ENCODE data around the gene NEDD4L.

DNA sequence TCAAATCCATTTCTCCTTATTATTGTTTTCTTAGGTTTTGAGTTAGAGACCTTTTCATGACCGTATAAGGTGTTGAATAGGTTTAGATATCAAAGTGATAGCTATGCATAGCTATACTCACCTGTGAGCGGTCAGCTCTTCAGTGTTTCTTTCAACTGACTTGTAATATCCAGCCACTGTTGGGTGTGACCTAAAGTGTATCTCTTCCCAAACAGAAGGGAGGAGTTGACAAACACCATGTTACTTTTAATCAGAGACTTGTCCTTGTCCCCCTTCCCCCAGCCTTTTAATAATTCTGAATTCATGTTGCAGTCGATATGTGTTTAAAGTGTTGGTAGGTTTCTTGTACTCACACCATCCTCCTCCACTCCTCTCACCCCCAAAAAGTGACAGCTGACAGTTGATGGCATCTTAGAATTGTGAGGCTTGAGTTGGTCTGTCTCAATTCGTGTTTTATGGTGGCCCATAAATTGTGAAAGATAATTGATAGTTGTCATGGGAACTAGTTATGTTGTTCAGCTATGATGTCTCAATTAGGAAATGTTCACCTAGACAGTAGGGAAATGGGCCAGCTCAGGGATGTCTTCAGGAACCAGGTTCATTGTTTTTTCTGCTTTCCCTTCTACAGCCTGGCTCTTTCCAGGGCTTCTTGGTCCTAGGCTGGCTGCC is 12.0 kb downstream of the NEDD4L start:
- TF ChIP-seq, protein P1, sequence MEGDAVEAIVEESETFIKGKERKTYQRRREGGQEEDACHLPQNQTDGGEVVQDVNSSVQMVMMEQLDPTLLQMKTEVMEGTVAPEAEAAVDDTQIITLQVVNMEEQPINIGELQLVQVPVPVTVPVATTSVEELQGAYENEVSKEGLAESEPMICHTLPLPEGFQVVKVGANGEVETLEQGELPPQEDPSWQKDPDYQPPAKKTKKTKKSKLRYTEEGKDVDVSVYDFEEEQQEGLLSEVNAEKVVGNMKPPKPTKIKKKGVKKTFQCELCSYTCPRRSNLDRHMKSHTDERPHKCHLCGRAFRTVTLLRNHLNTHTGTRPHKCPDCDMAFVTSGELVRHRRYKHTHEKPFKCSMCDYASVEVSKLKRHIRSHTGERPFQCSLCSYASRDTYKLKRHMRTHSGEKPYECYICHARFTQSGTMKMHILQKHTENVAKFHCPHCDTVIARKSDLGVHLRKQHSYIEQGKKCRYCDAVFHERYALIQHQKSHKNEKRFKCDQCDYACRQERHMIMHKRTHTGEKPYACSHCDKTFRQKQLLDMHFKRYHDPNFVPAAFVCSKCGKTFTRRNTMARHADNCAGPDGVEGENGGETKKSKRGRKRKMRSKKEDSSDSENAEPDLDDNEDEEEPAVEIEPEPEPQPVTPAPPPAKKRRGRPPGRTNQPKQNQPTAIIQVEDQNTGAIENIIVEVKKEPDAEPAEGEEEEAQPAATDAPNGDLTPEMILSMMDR (IDR thresholded peaks at IDR 0.05) = no peak
- TF ChIP-seq POLR2A (IDR thresholded peaks at IDR 0.05; ENCODE audit: low read depth) = no peak

Measured in esophagus muscularis mucosa (tissue), 3 donors.